Esophagus mucosa (tissue), 1 donor: ENCODE results near the gene ACOX3. TPM values are rescaled to one million over a fixed set of nuclear protein-coding genes. Genes with fewer than 3 reads are reported as not detected.
A peak's percentile ranks its signal among the peaks of the same experiment; 100 is the strongest.
"Not testable (repeated sequence)": the region's sequence is repeated elsewhere in the genome, so short reads cannot be mapped to it uniquely, and the experiment has no call there.

ENCODE experiments used
- ATAC-seq: fragments of 200-7000 bp; cut with Tn5 transposase; one replicate; pipeline ENCODE4 v1.9.1; 2020
- total RNA-seq: library from RNA; stranded (reverse); gene quantifications from one replicate; pipeline ENCODE4 v1.2.4, GENCODE V29; 2023
- donor health status: DM: yes; HTN: yes; CAD: no.

Gene ACOX3
- total RNA-seq, 1 donor from 2014 or later = 48.0 TPM

GRCh38 chr4:8350841-8351461 lies 89.6 kb downstream of the ACOX3 start:
- no peak for ATAC-seq

GRCh38 chr4:8350352-8350751 lies 90.2 kb downstream of the ACOX3 start:
- ATAC-seq = no peak

GRCh38 chr4:8349664-8350236 lies 90.8 kb downstream of the ACOX3 start:
- ATAC-seq = no peak

GRCh38 chr4:8349236-8349635 lies 91.3 kb downstream of the ACOX3 start:
- ATAC-seq = not testable (repeated sequence)

- ATAC-seq = no peak
These were observed 92.5 kb downstream of the ACOX3 start for GRCh38 chr4:8348071-8348470.

- ATAC-seq = no peak
These were observed 92.9 kb downstream of the ACOX3 start for GRCh38 chr4:8347660-8348059.

- ATAC-seq = no peak
These were observed 93.5 kb downstream of the ACOX3 start for GRCh38 chr4:8346838-8347605.

- no peak for ATAC-seq
These were observed 94.3 kb downstream of the ACOX3 start for GRCh38 chr4:8345946-8346814.

GRCh38 chr4:8345053-8345945 lies 95.2 kb downstream of the ACOX3 start:
- no peak for ATAC-seq

GRCh38 chr4:8344377-8344776 lies 96.1 kb downstream of the ACOX3 start:
- no peak for ATAC-seq

GRCh38 chr4:8343967-8344331 lies 96.6 kb downstream of the ACOX3 start:
- ATAC-seq = no peak

- peak; percentile 24 for ATAC-seq
These were observed 97.1 kb downstream of the ACOX3 start for GRCh38 chr4:8343262-8343966.

- no peak for ATAC-seq
These were observed 97.8 kb downstream of the ACOX3 start for GRCh38 chr4:8342651-8343261.

- ATAC-seq = no peak
These were observed 98.8 kb downstream of the ACOX3 start for GRCh38 chr4:8341691-8342090.

GRCh38 chr4:8341281-8341680 lies 99.2 kb downstream of the ACOX3 start:
- not testable (repeated sequence) for ATAC-seq

- no peak for ATAC-seq
These were observed 99.7 kb downstream of the ACOX3 start for GRCh38 chr4:8340781-8341241.

GRCh38 chr4:8338351-8338961 lies 102.1 kb downstream of the ACOX3 start:
- no peak for ATAC-seq

GRCh38 chr4:8336412-8337075 lies 104.0 kb downstream of the ACOX3 start:
- peak; percentile 90 for ATAC-seq

GRCh38 chr4:8335848-8336247 lies 104.7 kb downstream of the ACOX3 start:
- ATAC-seq = no peak
